Fibroblast of mammary gland (primary cell): Measurements from ENCODE around the gene NF1.

Experiments
- DNase-seq: peaks from one replicate; pipeline ENCODE4 v3.0.0-alpha.2; 2010; ENCODE audit warnings: low read depth
- H3K4me3 ChIP-seq: 2 replicates; pipeline ENCODE4 v1.5.1; 2011; ENCODE audit warnings: low read depth, mild to moderate bottlenecking, low read length, moderate library complexity; ENCODE audit not compliant: control insufficient read depth
- CTCF ChIP-seq: conservative IDR thresholded peaks from 2 replicates; pipeline ENCODE4 v1.5.1; 2011; ENCODE audit warnings: low read depth, low read length, inconsistent platforms; ENCODE audit not compliant: control insufficient read depth, insufficient read depth

The NF1 gene

GRCh38 chr17:31357839-31358394, 263.1 kb downstream of the NF1 start:
- H3K4me3 ChIP-seq: no peak overlapping the region
- DNase-seq: no peak
- no peak for TF ChIP-seq CTCF

- H3K4me3 ChIP-seq: no peak overlapping the region
- no peak for DNase-seq
- TF ChIP-seq CTCF: no peak
Observed at GRCh38 chr17:31364012-31364411, 269.2 kb downstream of the NF1 start.

- no peak for TF ChIP-seq CTCF
- DNase-seq: no peak
- H3K4me3 ChIP-seq: no peak overlapping the region
Observed at GRCh38 chr17:31366088-31366487, 271.3 kb downstream of the NF1 start.

GRCh38 chr17:31369266-31369665, 274.5 kb downstream of the NF1 start:
- no peak overlapping the region for H3K4me3 ChIP-seq
- TF ChIP-seq CTCF: no peak
- DNase-seq: peak; percentile 29

GRCh38 chr17:31371511-31372097, 276.8 kb downstream of the NF1 start:
- peak; percentile 80 for DNase-seq
- no peak overlapping the region for H3K4me3 ChIP-seq
- TF ChIP-seq CTCF: no peak

- peak; percentile 75 for DNase-seq
- peak; percentile 77 for TF ChIP-seq CTCF
- H3K4me3 ChIP-seq: no peak overlapping the region
Observed at GRCh38 chr17:31373150-31374093, 278.6 kb downstream of the NF1 start.
